ENCODE data around the gene KPTN.
"Not testable (repeated sequence)": the region's sequence is repeated elsewhere in the genome, so short reads cannot be mapped to it uniquely, and the experiment has no call there.

KPTN gene

GRCh38 chr19:47490847-47491246 is 6.8 kb upstream of the KPTN start:
- DNase-seq = no peak

GRCh38 chr19:47490031-47490430 is 6.0 kb upstream of the KPTN start:
- DNase-seq = no peak

GRCh38 chr19:47489072-47489914 is 5.3 kb upstream of the KPTN start:
- no peak for DNase-seq

GRCh38 chr19:47487551-47488515 is 3.8 kb upstream of the KPTN start:
- DNase-seq = peak; percentile 18

GRCh38 chr19:47486900-47487299 is 2.9 kb upstream of the KPTN start:
- DNase-seq = peak; percentile 30

DNA sequence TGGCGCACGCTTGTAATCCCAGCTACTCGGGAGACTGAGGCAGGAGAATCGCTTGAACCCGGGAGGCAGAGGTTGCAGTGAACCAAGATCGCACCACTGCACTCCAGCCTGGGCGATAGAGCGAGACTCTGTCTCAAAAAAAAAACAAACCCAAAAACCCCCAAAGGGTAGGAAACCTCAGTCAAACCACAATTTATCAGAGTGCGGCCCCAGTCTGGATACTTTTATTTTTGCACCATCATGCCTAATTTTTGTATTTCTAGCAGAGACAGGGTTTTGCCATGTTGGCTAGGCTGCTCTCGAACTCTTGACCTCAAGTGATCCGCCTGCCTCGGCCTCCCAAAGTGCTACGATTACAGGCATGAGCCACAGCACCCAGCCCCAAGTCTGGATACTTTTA is 2.2 kb upstream of the KPTN start:
- DNase-seq = not testable (repeated sequence)

GRCh38 chr19:47485210-47485609 is 1.2 kb upstream of the KPTN start:
- DNase-seq = no peak

DNA sequence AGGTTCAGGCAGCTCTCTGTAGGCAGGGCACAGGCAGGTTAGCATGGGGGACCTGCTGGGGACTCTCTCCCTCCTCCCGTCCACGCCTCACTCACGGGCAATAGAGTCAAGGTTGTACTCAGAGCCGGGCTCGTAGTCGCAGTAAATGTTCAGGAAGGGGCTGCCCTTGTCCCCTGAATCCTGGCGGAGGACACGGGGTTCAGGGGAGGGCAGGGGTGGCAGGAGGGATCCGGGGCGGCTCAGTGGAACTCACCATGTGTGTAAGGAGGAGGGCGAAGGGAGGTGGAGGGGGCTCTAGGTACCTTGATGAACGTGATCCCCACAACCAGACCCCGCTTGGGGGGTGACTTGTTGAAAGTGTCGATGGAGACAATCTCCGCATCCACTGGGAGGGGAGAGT is 819 bp downstream of the KPTN start:
- no peak for DNase-seq

GRCh38 chr19:47481460-47482052 is 2.5 kb downstream of the KPTN start:
- no peak for DNase-seq

- DNase-seq = no peak
Measured at GRCh38 chr19:47480658-47481057, 3.4 kb downstream of the KPTN start.

DNA sequence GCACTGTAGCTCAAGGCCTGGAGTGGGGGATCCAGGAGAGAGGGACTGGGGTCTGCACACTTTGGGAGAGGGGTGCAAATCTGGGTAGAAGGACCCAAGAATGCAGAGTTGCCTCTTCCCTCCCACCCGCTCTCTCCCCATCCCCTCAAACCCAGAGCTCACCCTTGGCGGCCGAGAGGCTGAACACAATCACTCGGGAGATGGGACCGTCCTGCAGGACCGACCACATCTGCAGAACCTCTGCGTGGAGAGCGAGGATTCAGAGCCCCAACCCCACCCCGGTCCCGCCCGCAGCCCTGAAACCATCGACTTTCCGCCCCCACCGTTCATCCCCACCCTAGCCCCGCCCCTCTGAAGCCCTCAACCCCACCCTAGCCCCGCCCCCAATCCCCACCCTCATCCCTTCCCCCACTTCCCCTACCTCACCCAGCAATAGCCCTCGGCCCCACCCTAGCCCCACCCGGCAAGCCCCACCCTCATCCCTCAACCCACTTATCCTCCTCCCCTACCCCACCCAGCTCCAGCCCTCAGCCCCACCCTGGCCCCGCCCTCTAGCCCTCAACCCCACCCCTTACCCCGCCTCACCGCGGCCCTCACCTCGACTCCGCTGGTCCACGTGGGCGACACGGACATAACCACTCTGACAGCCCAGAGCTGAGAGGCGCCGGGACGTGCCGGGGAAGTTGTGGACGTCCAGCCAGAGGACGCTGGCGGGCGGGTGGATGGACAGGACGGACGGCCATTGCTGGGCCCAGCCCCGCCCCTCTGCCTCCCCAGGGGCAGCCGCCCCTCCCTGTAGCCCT is 4.1 kb downstream of the KPTN start:
- no peak for DNase-seq

- no peak for DNase-seq
Measured at GRCh38 chr19:47476438-47476972, 7.5 kb downstream of the KPTN start.

- DNase-seq = no peak
Measured at GRCh38 chr19:47475465-47475864, 8.6 kb downstream of the KPTN start.

DNA sequence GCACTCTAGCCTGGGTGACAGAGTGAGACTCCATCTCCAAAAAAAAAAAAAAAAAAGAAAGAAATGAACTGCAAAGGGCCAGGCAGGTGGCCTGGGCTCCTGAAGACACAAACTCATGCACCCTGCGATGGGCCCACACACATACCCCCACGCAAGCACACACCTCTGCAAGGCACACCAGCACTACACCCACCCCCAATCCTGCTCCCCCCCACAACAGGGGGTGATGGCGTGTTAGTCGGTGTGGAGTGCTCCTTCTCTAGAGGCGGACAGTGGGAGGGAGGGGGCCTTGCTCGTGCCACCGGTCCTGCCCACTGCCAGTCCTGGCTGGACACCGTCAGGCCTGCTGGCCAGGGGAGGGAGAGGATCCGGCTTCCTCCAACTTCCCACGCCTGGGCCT is 10.7 kb downstream of the KPTN start:
- DNase-seq = no peak

GRCh38 chr19:47471733-47472457 is 12.1 kb downstream of the KPTN start, which contains the start of gene SLC8A2:
Gene SLC8A2, minus strand, starts transcription at chr19:47471893. Its CDS starts 5,490 bp downstream, at chr19:47466403.
- peak; percentile 91 for DNase-seq

DNA sequence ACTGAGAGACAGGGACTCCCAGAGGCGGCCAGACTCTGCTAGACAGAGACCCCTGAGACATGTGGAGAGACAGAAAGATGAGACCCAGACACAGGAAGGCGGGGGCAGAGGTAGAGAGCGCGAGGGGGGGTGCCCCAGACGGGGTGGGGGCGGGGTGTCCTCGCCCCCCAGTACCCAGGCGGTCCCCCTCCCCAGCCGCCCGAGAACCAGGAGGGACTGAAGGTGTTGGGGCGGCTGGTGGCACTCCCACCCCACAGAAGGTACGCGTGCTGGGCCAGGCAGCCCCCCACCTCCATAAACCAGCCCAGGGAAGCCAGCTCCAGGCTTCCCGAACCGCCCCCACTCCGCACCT is 12.7 kb downstream of the KPTN start:
- no peak for DNase-seq

DNA sequence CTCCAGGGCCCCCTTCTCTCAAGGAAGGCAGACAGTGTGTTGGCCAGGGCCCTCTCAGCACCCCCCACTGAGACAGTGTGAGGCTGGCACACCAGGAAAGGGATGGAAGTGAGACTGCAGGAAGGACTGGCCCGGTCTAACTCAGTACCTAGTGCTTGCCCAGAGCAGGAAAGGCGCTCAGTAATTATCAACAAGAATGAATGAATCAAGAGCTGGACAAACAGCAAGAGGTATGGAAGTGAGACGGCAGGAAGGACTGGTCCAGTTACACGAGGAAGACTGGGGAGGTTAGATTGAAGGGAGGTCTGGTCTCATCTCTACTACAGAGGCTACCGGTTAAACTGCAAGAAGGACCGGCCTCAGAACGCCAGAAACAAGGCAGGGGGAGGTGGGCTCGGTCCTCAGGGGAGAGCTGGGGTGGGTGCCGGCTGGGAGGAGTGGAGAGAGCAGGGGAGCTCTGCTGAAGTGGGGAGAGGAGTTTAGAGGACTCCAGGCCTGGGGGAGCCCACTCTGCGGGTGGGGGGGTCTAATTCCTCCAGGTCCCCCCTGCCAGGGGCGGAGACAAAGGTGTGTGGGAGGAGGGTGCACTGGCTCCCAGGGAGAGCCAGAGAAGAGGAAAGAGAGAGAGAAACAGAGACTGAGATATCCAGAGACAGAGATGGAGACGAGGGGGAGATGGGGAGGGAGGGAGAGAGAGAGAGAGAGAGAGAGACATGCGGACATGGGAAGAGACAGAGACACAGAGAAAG is 13.4 kb downstream of the KPTN start:
- no peak for DNase-seq

DNA sequence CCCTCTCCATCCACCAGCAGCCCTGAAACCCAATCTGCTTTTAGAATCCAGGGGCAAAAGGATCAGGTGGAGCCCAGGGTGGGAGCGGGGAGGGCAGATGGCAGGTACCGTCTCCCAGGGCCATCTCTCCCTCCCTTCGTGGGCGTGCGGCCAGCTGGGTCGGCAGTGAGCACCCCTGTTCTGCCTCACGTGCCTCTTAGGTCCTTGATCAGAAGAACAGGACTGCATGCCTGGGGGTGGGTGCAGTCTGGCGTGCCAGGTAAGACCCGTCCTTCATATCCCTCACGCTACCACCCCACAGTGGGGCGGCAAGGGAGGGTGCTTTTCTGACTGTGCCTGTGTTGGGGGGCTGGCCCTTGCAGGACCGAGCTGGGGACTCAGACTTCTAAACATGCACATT is 14.3 kb downstream of the KPTN start:
- no peak for DNase-seq

- DNase-seq = no peak
Measured at GRCh38 chr19:47469363-47469700, 14.7 kb downstream of the KPTN start.

GRCh38 chr19:47467914-47468313 is 16.1 kb downstream of the KPTN start:
- DNase-seq = no peak

GRCh38 chr19:47465957-47466356 is 18.1 kb downstream of the KPTN start:
- no peak for DNase-seq

Data from femur (tissue), 1 donor.